Thyroid gland (tissue), 4 donors: ENCODE measurements around the gene TRPM1. TPM values are rescaled to one million over a fixed set of nuclear protein-coding genes. Genes with fewer than 3 reads are reported as not detected.
A peak's percentile ranks its signal among the peaks of the same experiment; 100 is the strongest.

Experiments used
- DNase-seq, 2 donors: peaks; one replicate each; pipeline ENCODE4 v3.0.0-alpha.2; 2019
- H3K27ac ChIP-seq, 3 donors: fragments of 200-600 bp; sonication (generic); 1 replicate in 2 of 3; 2 replicates in 1 of 3; pipeline ENCODE4 v1.5.1; 2016 to 2019; ENCODE audit warnings: mild to moderate bottlenecking in 1 of 3, moderate library complexity in 1 of 3
- H3K27me3 ChIP-seq: fragments of 200-600 bp; sonication (generic); one replicate; pipeline ENCODE4 v1.5.1; 2019
- H3K36me3 ChIP-seq, 2 donors: fragments of 200-600 bp; sonication (generic); one replicate each; pipeline ENCODE4 v1.5.1; 2016 to 2019
- H3K4me1 ChIP-seq, 2 donors: fragments of 200-600 bp; sonication (generic); one replicate each; pipeline ENCODE4 v1.5.1; 2017 to 2019
- H3K4me3 ChIP-seq, 3 donors: fragments of 200-600 bp; sonication (generic); replicated peaks in 1 of 3; 1 replicate in 2 of 3; 2 replicates in 1 of 3; pipeline ENCODE4 v1.5.1; 2016; ENCODE audit warnings: mild to moderate bottlenecking in 1 of 3
- H3K9me3 ChIP-seq: fragments of 200-600 bp; sonication (generic); one replicate; pipeline ENCODE4 v1.5.1; 2017
- POLR2A ChIP-seq, 2 donors: fragments of 450-650 bp; IDR thresholded peaks; one replicate each; pipeline ENCODE4 v1.6.1; 2017; ENCODE audit warnings: antibody characterized with exemption in 2 of 2, mild to moderate bottlenecking in 2 of 2, moderate library complexity in 1 of 2
- WGBS, 2 donors: methylation state at CpG; one replicate each; pipeline ENCODE4 v1.1.5; 2017; 5-methylcytosine and 5-hydroxymethylcytosine counted together
- intact Hi-C: fragments of 100-400 bp; cut with DNase I; formaldehyde crosslinking; loops from one replicate; pipeline ENCODE4 v1.15.1; 2023
- total RNA-seq, 4 donors: library from RNA; depleted of rRNA; stranded (reverse); fragments of >200 nt; gene quantifications; one replicate each; pipeline ENCODE4 v1.2.3, GENCODE V29; 2016
- TF ChIP-seq, protein P1 (sequence below), 6 experiments: fragments of 200-600 bp in 3 of 6; fragments of 450-650 bp in 3 of 6; sonication (generic) in 3 of 6; IDR thresholded peaks; one replicate each; pipeline ENCODE4 v1.5.1; 2016 to 2019; ENCODE audit warnings: antibody characterized with exemption in 6 of 6, mild to moderate bottlenecking in 2 of 6, inconsistent platforms in 1 of 6, moderate library complexity in 1 of 6

TRPM1 gene
- total RNA-seq, 4 donors from 2014 or later = not detected

GRCh38 chr15:30990036-30990435 is 111.5 kb downstream of the TRPM1 start:
- Histone ChIP-seq H3K36me3 (no peaks in the 10 kb centered on the region), H3K4me1 (peaks cover 27 to 34% of the 10 kb centered on the region in 2 donors), H3K27me3 (no peaks in the 10 kb centered on the region), H3K27ac (peak overlapping the region in 2 of 3 donors; percentile 4 to 96), H3K9me3 (no peaks in the 10 kb centered on the region), H3K4me3 (peak overlapping the region in 2 of 3 donors; percentile 8 to 29)
- WGBS, 2 donors = 61 to 84% methylated on average over 2 of the region's 2 CpGs
- TF ChIP-seq, protein P1, sequence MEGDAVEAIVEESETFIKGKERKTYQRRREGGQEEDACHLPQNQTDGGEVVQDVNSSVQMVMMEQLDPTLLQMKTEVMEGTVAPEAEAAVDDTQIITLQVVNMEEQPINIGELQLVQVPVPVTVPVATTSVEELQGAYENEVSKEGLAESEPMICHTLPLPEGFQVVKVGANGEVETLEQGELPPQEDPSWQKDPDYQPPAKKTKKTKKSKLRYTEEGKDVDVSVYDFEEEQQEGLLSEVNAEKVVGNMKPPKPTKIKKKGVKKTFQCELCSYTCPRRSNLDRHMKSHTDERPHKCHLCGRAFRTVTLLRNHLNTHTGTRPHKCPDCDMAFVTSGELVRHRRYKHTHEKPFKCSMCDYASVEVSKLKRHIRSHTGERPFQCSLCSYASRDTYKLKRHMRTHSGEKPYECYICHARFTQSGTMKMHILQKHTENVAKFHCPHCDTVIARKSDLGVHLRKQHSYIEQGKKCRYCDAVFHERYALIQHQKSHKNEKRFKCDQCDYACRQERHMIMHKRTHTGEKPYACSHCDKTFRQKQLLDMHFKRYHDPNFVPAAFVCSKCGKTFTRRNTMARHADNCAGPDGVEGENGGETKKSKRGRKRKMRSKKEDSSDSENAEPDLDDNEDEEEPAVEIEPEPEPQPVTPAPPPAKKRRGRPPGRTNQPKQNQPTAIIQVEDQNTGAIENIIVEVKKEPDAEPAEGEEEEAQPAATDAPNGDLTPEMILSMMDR (IDR thresholded peaks at IDR 0.05) = no peak
- TF ChIP-seq POLR2A (IDR thresholded peaks at IDR 0.05) = no peak
- intact Hi-C loops = loop anchor here (10.0 kb wide), 1 partner anchor 85 kb away; the partner anchor contains the start of gene FAN1
- DNase-seq = no peak

- H3K4me3 ChIP-seq = no peak overlapping the region
- H3K4me1 ChIP-seq = peaks cover 34 to 45% of the 10 kb centered on the region in 2 donors
- intact Hi-C loops = no loop called here
- peak; percentile 49 to 59 for DNase-seq
- H3K27me3 ChIP-seq = no peaks in the 10 kb centered on the region
- 30 to 32% methylated on average over 3 of the region's 3 CpGs for WGBS, 2 donors
- TF ChIP-seq, protein P1 (IDR thresholded peaks at IDR 0.05) = no peak
- no peak for TF ChIP-seq POLR2A (IDR thresholded peaks at IDR 0.05)
- H3K27ac ChIP-seq = peak overlapping the region; percentile 27 to 43 (median 34)
- H3K36me3 ChIP-seq = no peaks in the 10 kb centered on the region
- H3K9me3 ChIP-seq = no peaks in the 10 kb centered on the region
Measured at GRCh38 chr15:30985081-30985531, 116.4 kb downstream of the TRPM1 start.

- Histone ChIP-seq H3K4me1 (peaks cover 34 to 45% of the 10 kb centered on the region in 2 donors), H3K36me3 (no peaks in the 10 kb centered on the region), H3K27ac (peak overlapping the region; percentile 27 to 43 (median 34)), H3K9me3 (no peaks in the 10 kb centered on the region), H3K4me3 (no peak overlapping the region), H3K27me3 (no peaks in the 10 kb centered on the region)
- 36 to 49% methylated on average over 6 of the region's 6 CpGs for WGBS, 2 donors
- no peak for TF ChIP-seq POLR2A (IDR thresholded peaks at IDR 0.05)
- TF ChIP-seq, protein P1 (IDR thresholded peaks at IDR 0.05) = no peak
- DNase-seq = peak in 1 of 2 donors; percentile 5
- intact Hi-C loops = no loop called here
Measured at GRCh38 chr15:30984542-30984941, 117.0 kb downstream of the TRPM1 start.

- DNase-seq = no peak
- no peak overlapping the region for H3K4me3 ChIP-seq
- H3K27me3 ChIP-seq = no peaks in the 10 kb centered on the region
- intact Hi-C loops = no loop called here
- no peak for TF ChIP-seq POLR2A (IDR thresholded peaks at IDR 0.05)
- TF ChIP-seq, protein P1 (IDR thresholded peaks at IDR 0.05) = no peak
- no peaks in the 10 kb centered on the region for H3K9me3 ChIP-seq
- 72 to 81% methylated on average over 3 of the region's 3 CpGs for WGBS, 2 donors
- peaks cover 36 to 47% of the 10 kb centered on the region in 2 donors for H3K4me1 ChIP-seq
- peak overlapping the region in 2 of 3 donors; percentile 12 to 43 for H3K27ac ChIP-seq
- no peaks in the 10 kb centered on the region for H3K36me3 ChIP-seq
Measured at GRCh38 chr15:30984118-30984517, 117.4 kb downstream of the TRPM1 start.

DNA sequence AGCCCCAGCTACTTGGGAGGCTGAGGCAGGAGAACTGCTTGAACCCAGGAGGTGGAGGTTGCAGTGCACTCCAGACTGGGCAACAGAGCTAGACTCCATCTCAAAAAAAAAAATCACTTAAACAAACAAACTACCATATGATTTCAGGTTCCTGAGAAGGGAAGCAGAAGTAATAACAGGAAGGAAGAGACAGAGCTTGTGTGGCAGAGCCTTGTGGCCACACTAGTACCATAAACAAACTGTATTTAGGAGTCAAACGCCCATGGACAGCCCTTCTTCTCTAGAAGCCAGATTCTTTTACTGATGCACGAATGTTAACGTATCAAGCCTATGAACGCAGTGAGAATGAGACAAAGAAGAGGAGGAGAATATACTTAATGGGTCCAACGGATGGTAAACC is 122.1 kb downstream of the TRPM1 start:
- intact Hi-C loops = no loop called here
- WGBS, 2 donors = 90 to 94% methylated on average over 5 of the region's 5 CpGs

More for the DNA sequence above, 122.1 kb downstream of the TRPM1 start:
- H3K27ac ChIP-seq = no peak overlapping the region
- no peak for DNase-seq
- TF ChIP-seq POLR2A (IDR thresholded peaks at IDR 0.05) = no peak
- TF ChIP-seq, protein P1 (IDR thresholded peaks at IDR 0.05) = no peak
- H3K4me3 ChIP-seq = no peak overlapping the region
- H3K36me3 ChIP-seq = peaks cover 0 to under 1% of the 10 kb centered on the region in 2 donors
- peaks cover 24 to 34% of the 10 kb centered on the region in 2 donors for H3K4me1 ChIP-seq
- no peaks in the 10 kb centered on the region for H3K27me3 ChIP-seq
- no peaks in the 10 kb centered on the region for H3K9me3 ChIP-seq
